ENCODE results near the gene TLE3. TPM values are rescaled to one million over a fixed set of nuclear protein-coding genes. Genes with fewer than 3 reads are reported as not detected.
A peak's percentile ranks its signal among the peaks of the same experiment; 100 is the strongest.

Gene TLE3
- total RNA-seq, 1 donor from 2014 or later: 109 TPM

- Mint-ChIP-seq H3K4me1 (ENCODE audit: unreplicated experiment) (peaks cover 47% of the 10 kb centered on the region), H3K4me3 (peak overlapping the region; percentile 45), H3K27me3 (peaks cover 3% of the 10 kb centered on the region), H3K36me3 (peaks cover 40% of the 10 kb centered on the region), H3K27ac (peak overlapping the region; percentile 76), H3K9me3 (no peaks in the 10 kb centered on the region)
- peak; percentile 86 for DNase-seq (ENCODE audit: extremely low spot score, unreplicated experiment)
- TF ChIP-seq CTCF (conservative IDR thresholded peaks at IDR 0.05): no peak
These were observed 35.3 kb downstream of the TLE3 start for GRCh38 chr15:70062321-70062956.

GRCh38 chr15:70061696-70062270 lies 35.9 kb downstream of the TLE3 start:
- peaks cover 41% of the 10 kb centered on the region for H3K4me1 Mint-ChIP-seq (ENCODE audit: unreplicated experiment)

GRCh38 chr15:70060993-70061305 lies 36.8 kb downstream of the TLE3 start:
- Mint-ChIP-seq H3K9me3 (no peaks in the 10 kb centered on the region), H3K27me3 (peaks cover 3% of the 10 kb centered on the region), H3K4me3 (no peak overlapping the region), H3K36me3 (peaks cover 28% of the 10 kb centered on the region), H3K27ac (no peak overlapping the region), H3K4me1 (ENCODE audit: unreplicated experiment) (peaks cover 35% of the 10 kb centered on the region)
- no peak for DNase-seq (ENCODE audit: extremely low spot score, unreplicated experiment)
- no peak for TF ChIP-seq CTCF (conservative IDR thresholded peaks at IDR 0.05)

More at GRCh38 chr15:70061696-70062270, 35.9 kb downstream of the TLE3 start:
- H3K9me3 Mint-ChIP-seq: no peaks in the 10 kb centered on the region
- peaks cover 34% of the 10 kb centered on the region for H3K36me3 Mint-ChIP-seq
- DNase-seq (ENCODE audit: extremely low spot score, unreplicated experiment): no peak
- peak overlapping the region; percentile 45 for H3K4me3 Mint-ChIP-seq
- H3K27me3 Mint-ChIP-seq: peaks cover 3% of the 10 kb centered on the region
- TF ChIP-seq CTCF (conservative IDR thresholded peaks at IDR 0.05): no peak
- H3K27ac Mint-ChIP-seq: no peak overlapping the region

GRCh38 chr15:70060214-70060992 lies 37.3 kb downstream of the TLE3 start:
- Mint-ChIP-seq H3K36me3 (peaks cover 30% of the 10 kb centered on the region), H3K4me1 (ENCODE audit: unreplicated experiment) (peaks cover 35% of the 10 kb centered on the region), H3K9me3 (no peaks in the 10 kb centered on the region), H3K27me3 (peaks cover 3% of the 10 kb centered on the region), H3K4me3 (no peak overlapping the region), H3K27ac (no peak overlapping the region)
- no peak for DNase-seq (ENCODE audit: extremely low spot score, unreplicated experiment)
- no peak for TF ChIP-seq CTCF (conservative IDR thresholded peaks at IDR 0.05)

GRCh38 chr15:70059476-70060213 lies 38.1 kb downstream of the TLE3 start:
- no peak for DNase-seq (ENCODE audit: extremely low spot score, unreplicated experiment)
- H3K4me1 Mint-ChIP-seq (ENCODE audit: unreplicated experiment): peaks cover 35% of the 10 kb centered on the region
- peaks cover 32% of the 10 kb centered on the region for H3K36me3 Mint-ChIP-seq
- TF ChIP-seq CTCF (conservative IDR thresholded peaks at IDR 0.05): no peak
- peaks cover 3% of the 10 kb centered on the region for H3K27me3 Mint-ChIP-seq
- H3K27ac Mint-ChIP-seq: no peak overlapping the region
- H3K9me3 Mint-ChIP-seq: no peaks in the 10 kb centered on the region
- no peak overlapping the region for H3K4me3 Mint-ChIP-seq
